CD4-positive, alpha-beta T cell treated with Interleukin-4 for 1 hour (primary cell): ENCODE data around the gene RNFT1.
"Not testable (repeated sequence)": the region's sequence is repeated elsewhere in the genome, so short reads cannot be mapped to it uniquely, and the experiment has no call there.

ENCODE experiments used
- DNase-seq, 2 donors: peaks; one replicate each; pipeline ENCODE4 v3.0.0-alpha.2; 2020 to 2022

The RNFT1 gene, protein sequence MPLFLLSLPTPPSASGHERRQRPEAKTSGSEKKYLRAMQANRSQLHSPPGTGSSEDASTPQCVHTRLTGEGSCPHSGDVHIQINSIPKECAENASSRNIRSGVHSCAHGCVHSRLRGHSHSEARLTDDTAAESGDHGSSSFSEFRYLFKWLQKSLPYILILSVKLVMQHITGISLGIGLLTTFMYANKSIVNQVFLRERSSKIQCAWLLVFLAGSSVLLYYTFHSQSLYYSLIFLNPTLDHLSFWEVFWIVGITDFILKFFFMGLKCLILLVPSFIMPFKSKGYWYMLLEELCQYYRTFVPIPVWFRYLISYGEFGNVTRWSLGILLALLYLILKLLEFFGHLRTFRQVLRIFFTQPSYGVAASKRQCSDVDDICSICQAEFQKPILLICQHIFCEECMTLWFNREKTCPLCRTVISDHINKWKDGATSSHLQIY

DNA sequence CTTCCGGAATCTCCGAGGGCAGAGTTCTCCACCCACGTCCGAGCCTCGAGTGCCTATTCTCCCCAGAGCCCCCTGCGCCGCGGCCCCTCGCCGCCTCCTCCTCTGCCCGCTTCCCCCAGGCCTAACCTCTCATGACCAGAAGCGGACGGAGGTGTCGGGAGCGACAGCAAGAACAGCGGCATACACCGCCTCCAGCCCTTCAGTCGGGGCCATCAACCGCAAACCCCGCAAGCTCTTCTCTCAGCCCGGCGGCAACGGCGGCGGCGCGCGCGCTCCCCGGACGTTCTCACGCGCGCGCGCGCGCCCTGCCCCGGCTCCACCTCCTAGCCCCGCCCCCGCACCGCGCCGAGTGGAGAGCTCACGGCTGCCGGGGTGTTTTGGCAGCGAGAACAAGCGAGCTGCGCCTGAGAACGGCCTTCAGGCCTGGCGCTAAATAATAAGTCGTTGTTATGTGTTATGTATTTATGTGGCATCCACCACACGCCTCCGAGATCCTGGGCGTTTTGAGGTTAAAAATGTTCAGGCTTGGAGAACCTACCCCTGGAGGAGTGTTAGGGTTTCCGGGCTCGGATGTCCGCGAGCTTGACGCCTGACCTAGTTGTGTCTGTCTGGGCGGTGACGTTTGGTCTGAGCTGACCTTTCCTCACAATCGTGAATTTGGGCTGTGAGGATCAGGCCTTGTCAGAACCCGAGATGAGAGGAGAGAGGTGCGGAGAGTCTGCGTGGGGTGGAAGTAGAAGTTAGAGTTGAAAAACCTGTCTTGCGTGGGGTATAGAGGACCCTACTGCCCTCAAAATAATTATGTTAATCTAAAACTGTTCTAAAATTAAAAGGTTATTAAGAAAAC is at the start of gene RNFT1:
RNFT1 (minus strand) TSS at position 259 of the 847 bp plus-strand sequence; CDS start at position 182, 77 bp downstream.
- DNase-seq: peak; percentile 87 to 89

- not testable (repeated sequence) for DNase-seq
Measured at GRCh38 chr17:60009326-60009725, 44.8 kb upstream of the RNFT1 start.

DNA sequence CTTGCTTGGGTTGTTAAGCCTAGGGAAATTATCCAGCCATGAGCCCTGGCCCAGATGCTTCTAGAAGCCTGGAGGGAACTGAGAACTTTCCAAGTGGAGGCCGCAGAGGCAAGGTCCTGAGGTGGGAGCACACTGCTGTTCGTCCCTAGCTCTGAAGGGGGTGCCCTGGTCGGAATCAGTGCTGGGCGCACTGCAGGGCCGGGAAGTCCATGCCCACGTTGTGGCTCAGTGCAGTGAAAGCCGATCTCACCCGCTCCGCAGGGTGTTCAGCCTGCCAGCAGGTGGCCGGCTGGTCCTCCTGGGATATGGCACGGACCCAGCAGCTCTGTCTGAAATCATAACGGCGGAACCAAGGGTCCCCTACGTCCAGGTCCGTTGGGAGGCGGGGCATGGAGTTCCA is 43.8 kb upstream of the RNFT1 start:
- DNase-seq: not testable (repeated sequence)

- no peak for DNase-seq
Measured at GRCh38 chr17:60006160-60006559, 41.6 kb upstream of the RNFT1 start.

GRCh38 chr17:60004561-60004960 is 40.0 kb upstream of the RNFT1 start:
- DNase-seq: not testable (repeated sequence)

DNA sequence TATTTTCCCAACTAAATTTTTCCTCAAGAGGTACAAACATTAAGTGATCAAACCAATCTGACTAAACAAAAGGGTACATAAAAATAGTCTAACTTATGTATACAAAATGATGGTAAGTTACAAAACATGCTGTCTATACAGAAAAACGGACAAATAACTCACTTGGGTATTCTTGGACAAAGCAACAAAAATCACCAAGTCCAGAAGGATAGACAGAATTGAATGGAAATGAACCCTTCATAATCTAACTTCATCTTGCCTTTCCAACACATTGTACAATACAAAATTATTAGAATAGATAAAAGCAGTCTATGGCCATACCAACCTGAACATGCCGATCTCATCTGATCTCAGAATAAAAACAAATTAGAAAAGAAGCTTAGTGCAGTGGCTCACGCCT is 37.9 kb upstream of the RNFT1 start:
- DNase-seq: not testable (repeated sequence)

DNA sequence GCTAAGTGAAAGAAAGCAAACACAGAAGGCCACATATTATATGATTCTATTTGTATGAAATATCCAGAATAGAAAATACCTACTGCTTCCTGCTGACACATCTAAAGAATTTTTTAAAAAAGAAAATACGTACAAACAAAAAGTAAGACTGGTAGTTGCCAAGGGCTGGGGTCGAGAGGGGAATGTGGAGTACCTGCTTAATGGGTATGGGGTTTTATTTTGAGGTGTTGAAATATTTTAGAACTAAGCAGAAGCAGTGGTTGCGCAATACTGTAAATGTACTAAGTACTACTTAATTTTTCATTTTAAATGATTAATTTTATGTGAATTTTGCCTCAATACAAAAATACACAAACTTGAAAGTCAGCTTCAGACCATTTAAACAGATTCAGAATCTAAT is 32.1 kb upstream of the RNFT1 start:
- not testable (repeated sequence) for DNase-seq

DNA sequence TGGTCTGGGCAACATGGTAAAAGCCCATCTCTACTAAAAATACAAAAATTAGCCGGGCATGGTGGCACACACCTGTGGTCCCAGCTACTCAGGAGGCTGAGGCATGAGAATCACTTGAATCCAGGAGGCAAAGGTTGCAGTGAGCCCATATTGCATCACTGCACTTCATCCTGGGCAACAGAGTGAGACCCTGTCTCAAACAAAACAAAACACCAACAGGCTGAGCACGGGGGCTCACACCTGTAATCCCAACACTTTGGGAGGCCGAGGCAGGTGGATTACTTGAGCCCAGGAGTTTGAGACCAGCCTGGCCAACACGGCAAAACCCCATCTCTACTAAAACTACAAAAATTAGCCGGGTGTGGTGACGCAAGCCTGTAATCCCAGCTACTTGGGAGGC is 10.6 kb upstream of the RNFT1 start:
- not testable (repeated sequence) for DNase-seq

DNA sequence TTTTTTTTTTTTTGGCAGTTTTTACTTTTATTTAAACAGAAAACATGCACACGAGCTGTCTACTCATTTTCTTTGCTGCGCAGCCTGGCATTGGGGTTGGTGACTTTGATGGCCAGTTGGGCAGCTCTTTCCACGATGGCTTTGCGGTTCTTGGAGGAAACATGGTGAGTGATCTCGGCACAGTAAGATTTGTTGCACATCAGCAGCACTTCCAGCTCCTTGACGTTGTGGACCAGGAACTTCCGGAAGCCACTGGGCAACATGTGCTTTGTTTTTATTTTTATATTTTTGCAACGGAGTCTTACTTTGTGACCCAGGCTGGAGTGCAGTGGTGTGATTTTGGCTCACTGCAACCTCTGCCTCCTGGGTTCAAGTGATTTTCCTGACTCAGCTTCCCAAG is 8.9 kb upstream of the RNFT1 start:
- not testable (repeated sequence) for DNase-seq

- no peak for DNase-seq
Measured at GRCh38 chr17:59972778-59973177, 8.2 kb upstream of the RNFT1 start.

DNA sequence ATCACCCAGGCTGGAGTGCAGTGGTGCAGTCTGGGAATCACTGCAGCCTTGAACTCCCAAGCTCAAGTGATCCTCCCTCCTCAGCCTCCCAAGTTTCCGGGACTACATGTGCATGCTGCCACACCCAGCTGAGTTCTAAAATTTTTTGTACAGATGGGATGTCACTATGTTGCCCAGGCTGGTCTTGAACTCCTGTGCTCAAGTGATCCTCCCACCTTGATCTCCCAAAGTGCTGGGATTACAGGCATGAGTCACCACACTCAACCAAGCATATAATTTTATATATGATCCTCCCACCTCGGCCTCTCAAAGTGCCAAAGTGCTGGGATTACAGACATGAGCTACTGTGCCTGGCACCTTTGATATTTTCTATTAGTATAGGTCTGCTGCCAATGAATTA is 7.2 kb upstream of the RNFT1 start:
- not testable (repeated sequence) for DNase-seq

GRCh38 chr17:59963738-59964481 is 630 bp downstream of the RNFT1 start:
- DNase-seq: peak; percentile 48 to 54

DNA sequence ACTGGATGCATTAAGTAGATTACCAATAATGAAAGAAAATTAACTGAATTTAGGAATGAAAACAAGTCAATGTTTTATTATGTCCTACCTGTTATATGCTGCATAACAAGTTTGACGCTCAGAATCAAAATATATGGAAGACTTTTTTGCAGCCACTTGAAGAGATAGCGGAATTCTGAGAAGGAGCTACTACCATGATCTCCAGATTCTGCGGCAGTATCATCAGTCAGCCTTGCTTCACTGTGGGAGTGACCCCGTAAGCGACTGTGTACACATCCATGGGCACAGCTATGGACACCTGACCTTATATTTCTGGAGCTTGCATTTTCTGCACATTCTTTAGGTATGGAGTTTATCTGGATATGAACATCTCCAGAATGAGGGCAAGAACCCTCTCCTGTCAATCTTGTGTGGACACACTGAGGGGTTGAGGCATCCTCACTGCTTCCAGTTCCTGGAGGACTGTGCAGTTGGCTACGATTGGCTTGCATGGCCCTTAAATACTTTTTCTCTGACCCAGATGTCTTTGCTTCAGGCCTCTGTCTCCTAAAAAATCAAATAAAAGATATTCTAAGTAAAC is 1.7 kb downstream of the RNFT1 start:
- DNase-seq: no peak

DNA sequence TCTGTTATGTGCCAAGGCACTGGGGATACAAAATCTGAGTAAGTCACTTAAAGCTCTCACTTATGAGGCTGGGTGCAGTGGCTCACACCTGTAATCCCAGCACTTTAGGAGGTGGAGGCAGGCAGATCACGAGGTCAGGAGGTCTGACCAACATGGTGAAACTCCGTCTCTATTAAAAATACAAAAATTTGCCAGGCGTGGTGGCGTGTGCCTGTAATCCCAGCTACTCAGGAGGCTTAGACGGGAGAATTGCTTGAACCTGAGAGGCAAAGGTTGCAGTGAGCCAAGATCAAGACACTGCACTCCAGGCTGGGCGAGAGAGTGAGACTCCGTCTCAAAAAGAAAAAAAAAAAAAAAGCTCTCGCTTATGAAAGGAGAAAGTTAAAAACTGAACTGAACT is 5.0 kb downstream of the RNFT1 start:
- DNase-seq: not testable (repeated sequence)

- DNase-seq: no peak
Measured at GRCh38 chr17:59954856-59955255, 9.7 kb downstream of the RNFT1 start.

- no peak for DNase-seq
Measured at GRCh38 chr17:59950049-59950448, 14.5 kb downstream of the RNFT1 start.

GRCh38 chr17:59947310-59947709 is 17.2 kb downstream of the RNFT1 start:
- not testable (repeated sequence) for DNase-seq

GRCh38 chr17:59946433-59946832 is 18.1 kb downstream of the RNFT1 start:
- DNase-seq: not testable (repeated sequence)

GRCh38 chr17:59941131-59941530 is 23.4 kb downstream of the RNFT1 start:
- DNase-seq: no peak

DNA sequence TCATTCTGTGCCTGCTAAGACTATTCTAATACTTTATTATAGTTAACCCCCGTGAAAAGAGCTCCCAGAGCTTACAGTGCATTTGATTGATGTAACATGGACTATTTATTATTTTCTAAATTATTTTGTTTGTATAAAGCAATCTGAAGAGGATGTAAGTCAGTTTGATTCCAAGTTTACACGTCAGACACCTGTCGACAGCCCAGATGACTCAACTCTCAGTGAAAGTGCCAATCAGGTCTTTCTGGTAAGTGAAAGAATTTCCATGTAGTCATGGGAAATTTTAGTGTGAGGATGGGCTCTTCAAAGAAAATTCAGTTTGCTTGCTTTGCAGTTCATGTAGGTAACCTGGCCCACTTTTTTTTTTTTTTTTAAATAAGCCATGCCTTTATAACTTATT is 23.8 kb downstream of the RNFT1 start:
- not testable (repeated sequence) for DNase-seq

- not testable (repeated sequence) for DNase-seq
Measured at GRCh38 chr17:59933317-59933716, 31.2 kb downstream of the RNFT1 start.

DNA sequence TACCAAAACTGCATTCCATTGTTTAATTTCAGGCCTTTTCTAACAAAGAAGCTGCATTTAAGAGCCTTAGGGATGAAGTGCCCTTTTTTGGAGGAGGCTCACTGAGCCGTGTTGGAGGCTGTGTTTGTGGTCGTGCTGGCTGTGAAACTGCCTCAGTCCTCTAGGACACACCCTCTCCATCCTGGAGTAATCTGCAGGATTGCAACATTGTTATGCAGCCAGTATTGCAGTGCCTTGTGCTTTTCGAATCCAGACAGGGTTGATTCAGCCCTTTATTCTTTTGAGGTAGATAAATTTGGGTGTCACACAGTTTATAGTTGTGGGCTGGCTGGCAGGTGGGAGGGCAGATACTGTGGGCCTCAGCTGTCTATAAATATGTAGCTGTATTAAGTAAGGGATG is 33.8 kb downstream of the RNFT1 start:
- not testable (repeated sequence) for DNase-seq

GRCh38 chr17:59930121-59930520 is 34.4 kb downstream of the RNFT1 start:
- DNase-seq: not testable (repeated sequence)
